Measurements from ENCODE around the gene CSNK1A1L. TPM values are rescaled to one million over a fixed set of nuclear protein-coding genes. Genes with fewer than 3 reads are reported as not detected.

Gene CSNK1A1L
- total RNA-seq, 6 experiments from 2014 or later = not detected

DNA sequence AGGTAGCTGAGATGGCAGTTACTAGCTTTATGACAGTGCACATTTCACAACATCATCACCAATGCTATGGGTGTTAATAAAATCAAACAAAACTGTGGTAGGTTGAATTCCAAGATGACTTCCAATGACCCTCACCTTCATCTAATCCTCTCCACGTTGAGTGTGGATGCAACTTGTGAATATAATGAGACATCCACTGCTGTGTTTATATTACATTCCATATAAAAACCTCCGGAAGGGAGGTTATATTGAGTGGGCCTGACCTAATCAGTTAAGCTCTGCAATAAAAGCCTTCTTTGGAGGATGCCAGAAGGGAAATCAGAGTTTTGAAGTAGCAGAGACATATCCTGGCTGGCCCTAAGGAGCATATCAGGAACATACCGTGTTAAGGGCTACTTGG is 25.6 kb upstream of the CSNK1A1L start:
- DNase-seq (no peak), ATAC-seq (no peak)
- no peaks in the 10 kb centered on the region for H3K9me3 ChIP-seq
- intact Hi-C loops (cut with DNase I) = no loop called here
- no peak overlapping the region for H3K27ac ChIP-seq
- no peaks in the 10 kb centered on the region for H3K36me3 ChIP-seq
- no peaks in the 10 kb centered on the region for H3K27me3 ChIP-seq
- 50% methylated on average over 2 of the region's 3 CpGs for WGBS (ENCODE audit: insufficient coverage, low coverage, low lambda C conversion rate, missing lambda C conversion rate)
- TF ChIP-seq POLR2A (IDR thresholded peaks at IDR 0.05) = no peak
- TF ChIP-seq, protein P1, sequence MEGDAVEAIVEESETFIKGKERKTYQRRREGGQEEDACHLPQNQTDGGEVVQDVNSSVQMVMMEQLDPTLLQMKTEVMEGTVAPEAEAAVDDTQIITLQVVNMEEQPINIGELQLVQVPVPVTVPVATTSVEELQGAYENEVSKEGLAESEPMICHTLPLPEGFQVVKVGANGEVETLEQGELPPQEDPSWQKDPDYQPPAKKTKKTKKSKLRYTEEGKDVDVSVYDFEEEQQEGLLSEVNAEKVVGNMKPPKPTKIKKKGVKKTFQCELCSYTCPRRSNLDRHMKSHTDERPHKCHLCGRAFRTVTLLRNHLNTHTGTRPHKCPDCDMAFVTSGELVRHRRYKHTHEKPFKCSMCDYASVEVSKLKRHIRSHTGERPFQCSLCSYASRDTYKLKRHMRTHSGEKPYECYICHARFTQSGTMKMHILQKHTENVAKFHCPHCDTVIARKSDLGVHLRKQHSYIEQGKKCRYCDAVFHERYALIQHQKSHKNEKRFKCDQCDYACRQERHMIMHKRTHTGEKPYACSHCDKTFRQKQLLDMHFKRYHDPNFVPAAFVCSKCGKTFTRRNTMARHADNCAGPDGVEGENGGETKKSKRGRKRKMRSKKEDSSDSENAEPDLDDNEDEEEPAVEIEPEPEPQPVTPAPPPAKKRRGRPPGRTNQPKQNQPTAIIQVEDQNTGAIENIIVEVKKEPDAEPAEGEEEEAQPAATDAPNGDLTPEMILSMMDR (IDR thresholded peaks at IDR 0.05) = no peak
- no peaks in the 10 kb centered on the region for H3K4me1 ChIP-seq
- H3K4me3 ChIP-seq = no peak overlapping the region

GRCh38 chr13:37129866-37130265 is 24.4 kb upstream of the CSNK1A1L start:
- no peak for TF ChIP-seq POLR2A (IDR thresholded peaks at IDR 0.05)
- TF ChIP-seq, protein P1 (IDR thresholded peaks at IDR 0.05) = no peak
- Histone ChIP-seq H3K36me3 (no peaks in the 10 kb centered on the region), H3K27me3 (no peaks in the 10 kb centered on the region), H3K4me1 (no peaks in the 10 kb centered on the region), H3K27ac (no peak overlapping the region), H3K9me3 (no peaks in the 10 kb centered on the region), H3K4me3 (no peak overlapping the region)
- ATAC-seq = no peak
- intact Hi-C loops (cut with DNase I) = no loop called here
- no peak for DNase-seq
- 34% methylated on average over 3 of the region's 4 CpGs for WGBS (ENCODE audit: insufficient coverage, low coverage, low lambda C conversion rate, missing lambda C conversion rate)

DNA sequence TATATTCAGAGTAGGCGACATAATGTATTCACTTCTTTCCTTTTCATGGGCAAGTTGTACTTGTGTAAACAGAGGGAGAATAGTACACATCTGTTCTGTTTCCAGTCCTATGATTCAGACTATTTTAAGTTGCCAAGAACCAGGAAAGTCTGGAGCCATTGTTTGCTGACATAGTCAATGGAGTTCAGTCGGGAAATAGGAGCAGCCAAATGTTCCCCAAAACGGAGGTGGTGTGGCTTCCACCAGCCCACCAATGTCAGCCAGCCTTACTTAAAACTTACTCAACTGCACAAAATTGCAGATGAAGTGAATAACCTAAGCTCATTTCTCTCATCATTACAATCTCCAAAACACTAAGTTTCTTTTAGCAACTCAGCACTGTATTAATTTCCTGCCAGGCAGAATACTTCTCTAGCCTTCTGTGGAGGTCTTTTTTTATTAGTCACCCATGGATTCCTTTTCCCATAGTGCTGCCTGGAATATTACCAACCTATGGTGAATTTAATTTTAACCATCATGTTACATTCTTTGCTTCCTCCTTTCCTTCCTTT is 22.3 kb upstream of the CSNK1A1L start:
- Histone ChIP-seq H3K27ac (no peak overlapping the region), H3K9me3 (no peaks in the 10 kb centered on the region), H3K4me3 (no peak overlapping the region), H3K4me1 (no peaks in the 10 kb centered on the region), H3K36me3 (no peaks in the 10 kb centered on the region), H3K27me3 (no peaks in the 10 kb centered on the region)
- ATAC-seq (peak; percentile 25 to 68 (median 42)), DNase-seq (no peak)
- TF ChIP-seq, protein P1 (IDR thresholded peaks at IDR 0.05) = no peak
- no peak for TF ChIP-seq POLR2A (IDR thresholded peaks at IDR 0.05)
- 19% methylated on average over 3 of the region's 3 CpGs for WGBS (ENCODE audit: insufficient coverage, low coverage, low lambda C conversion rate, missing lambda C conversion rate)
- intact Hi-C loops (cut with DNase I) = no loop called here

DNA sequence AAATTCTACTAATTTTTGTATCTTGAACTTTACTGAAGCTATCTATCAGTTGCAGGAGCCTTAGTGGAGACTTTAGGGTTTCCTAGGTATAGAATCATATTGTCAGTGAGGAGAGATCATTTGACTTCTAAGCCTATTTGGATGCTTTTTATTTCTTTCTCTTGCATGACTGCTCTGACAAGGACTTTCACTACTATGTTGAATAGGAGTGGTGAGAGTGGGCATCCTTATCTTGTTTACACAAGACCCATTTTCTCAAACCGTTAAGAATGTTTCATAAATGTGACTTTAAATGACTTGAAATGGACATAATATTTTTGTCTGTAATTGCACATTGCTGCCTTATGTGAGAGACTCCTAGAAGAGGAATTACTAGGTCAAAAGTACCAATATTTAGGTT is 17.9 kb upstream of the CSNK1A1L start:
- H3K27ac ChIP-seq = no peak overlapping the region
- ATAC-seq (no peak), DNase-seq (no peak)
- intact Hi-C loops (cut with DNase I) = no loop called here
- 22% methylated on average over 1 of the region's 1 CpG for WGBS (ENCODE audit: insufficient coverage, low coverage, low lambda C conversion rate, missing lambda C conversion rate)
- no peaks in the 10 kb centered on the region for H3K4me1 ChIP-seq
- no peaks in the 10 kb centered on the region for H3K27me3 ChIP-seq
- no peaks in the 10 kb centered on the region for H3K9me3 ChIP-seq
- H3K36me3 ChIP-seq = no peaks in the 10 kb centered on the region
- H3K4me3 ChIP-seq = no peak overlapping the region
- no peak for TF ChIP-seq POLR2A (IDR thresholded peaks at IDR 0.05)
- TF ChIP-seq, protein P1 (IDR thresholded peaks at IDR 0.05) = no peak

GRCh38 chr13:37118016-37118415 is 12.6 kb upstream of the CSNK1A1L start:
- DNase-seq = no peak
- WGBS (ENCODE audit: insufficient coverage, low coverage, low lambda C conversion rate, missing lambda C conversion rate) = 58% methylated on average over 3 of the region's 3 CpGs

More at GRCh38 chr13:37118016-37118415, 12.6 kb upstream of the CSNK1A1L start:
- Histone ChIP-seq H3K36me3 (no peaks in the 10 kb centered on the region), H3K27me3 (no peaks in the 10 kb centered on the region), H3K9me3 (no peaks in the 10 kb centered on the region), H3K4me3 (no peak overlapping the region), H3K27ac (no peak overlapping the region), H3K4me1 (no peaks in the 10 kb centered on the region)
- ATAC-seq = no peak
- intact Hi-C loops (cut with DNase I) = no loop called here
- TF ChIP-seq, protein P1 (IDR thresholded peaks at IDR 0.05) = no peak
- TF ChIP-seq POLR2A (IDR thresholded peaks at IDR 0.05) = no peak
